GM18870 (cell line): ENCODE data around the gene ROS1.

Experiments
- ATAC-seq: cut with Tn5 transposase; IDR thresholded peaks from one replicate; pipeline ENCODE4 v1.9.1; 2021; ENCODE audit warnings: moderate library complexity; ENCODE audit not compliant: unreplicated experiment

The ROS1 gene

GRCh38 chr6:117317261-117317660, 108.5 kb downstream of the ROS1 start:
- ATAC-seq, result no peak

GRCh38 chr6:117311726-117312125, 114.0 kb downstream of the ROS1 start:
- no peak for ATAC-seq

GRCh38 chr6:117311310-117311709, 114.4 kb downstream of the ROS1 start:
- ATAC-seq, result no peak

GRCh38 chr6:117309611-117310010, 116.1 kb downstream of the ROS1 start:
- no peak for ATAC-seq

- ATAC-seq, result no peak
These were observed 116.7 kb downstream of the ROS1 start for GRCh38 chr6:117309069-117309468.

- no peak for ATAC-seq
These were observed 118.1 kb downstream of the ROS1 start for GRCh38 chr6:117307655-117308054.

- no peak for ATAC-seq
These were observed 119.4 kb downstream of the ROS1 start for GRCh38 chr6:117306227-117306790.

- no peak for ATAC-seq
These were observed 121.3 kb downstream of the ROS1 start for GRCh38 chr6:117304446-117304845.

GRCh38 chr6:117303323-117303722, 122.4 kb downstream of the ROS1 start:
- no peak for ATAC-seq

- no peak for ATAC-seq
These were observed 126.8 kb downstream of the ROS1 start for GRCh38 chr6:117298941-117299340.

GRCh38 chr6:117290173-117290846, 135.4 kb downstream of the ROS1 start:
- no peak for ATAC-seq

GRCh38 chr6:117288083-117288715, 137.5 kb downstream of the ROS1 start:
- no peak for ATAC-seq

- no peak for ATAC-seq
These were observed 144.8 kb downstream of the ROS1 start for GRCh38 chr6:117280922-117281321.

GRCh38 chr6:117276778-117277316, 148.9 kb downstream of the ROS1 start:
- no peak for ATAC-seq

- ATAC-seq, result no peak
These were observed 150.0 kb downstream of the ROS1 start for GRCh38 chr6:117275711-117276110.

- no peak for ATAC-seq
These were observed 150.5 kb downstream of the ROS1 start for GRCh38 chr6:117275205-117275604.

GRCh38 chr6:117272891-117273290, 152.9 kb downstream of the ROS1 start:
- no peak for ATAC-seq

GRCh38 chr6:117272032-117272866, 153.5 kb downstream of the ROS1 start:
- no peak for ATAC-seq

- ATAC-seq, result no peak
These were observed 154.8 kb downstream of the ROS1 start for GRCh38 chr6:117270843-117271507.

GRCh38 chr6:117270055-117270842, 155.5 kb downstream of the ROS1 start:
- ATAC-seq, result no peak
